ENCODE results near the gene ULK3.

ULK3 gene

GRCh38 chr15:74822233-74822632 lies 20.7 kb downstream of the ULK3 start:
- no peak for DNase-seq (ENCODE audit: low spot score)

GRCh38 chr15:74821790-74822158 lies 21.2 kb downstream of the ULK3 start:
- no peak for DNase-seq (ENCODE audit: low spot score)

GRCh38 chr15:74821091-74821789 lies 21.7 kb downstream of the ULK3 start:
- peak; percentile 81 for DNase-seq (ENCODE audit: low spot score)

GRCh38 chr15:74820056-74820455 lies 22.9 kb downstream of the ULK3 start:
- DNase-seq (ENCODE audit: low spot score) = no peak

GRCh38 chr15:74817370-74817737 lies 25.6 kb downstream of the ULK3 start:
- DNase-seq (ENCODE audit: low spot score) = peak; percentile 60

GRCh38 chr15:74816624-74817369 lies 26.2 kb downstream of the ULK3 start:
- no peak for DNase-seq (ENCODE audit: low spot score)

GRCh38 chr15:74815961-74816360 lies 27.0 kb downstream of the ULK3 start:
- no peak for DNase-seq (ENCODE audit: low spot score)

- DNase-seq (ENCODE audit: low spot score) = peak; percentile 70
Observed at GRCh38 chr15:74815121-74815934, 27.6 kb downstream of the ULK3 start.

GRCh38 chr15:74812533-74812932 lies 30.4 kb downstream of the ULK3 start, which contains the start of gene LMAN1L:
TSS of gene LMAN1L (plus strand) at chr15:74812835. CDS start at chr15:74812855, 20 bp downstream.
- DNase-seq (ENCODE audit: low spot score) = no peak

- DNase-seq (ENCODE audit: low spot score) = no peak
Observed at GRCh38 chr15:74809956-74810355, 33.0 kb downstream of the ULK3 start.

- no peak for DNase-seq (ENCODE audit: low spot score)
Observed at GRCh38 chr15:74809242-74809641, 33.7 kb downstream of the ULK3 start.

- no peak for DNase-seq (ENCODE audit: low spot score)
Observed at GRCh38 chr15:74808840-74809229, 34.1 kb downstream of the ULK3 start.

- no peak for DNase-seq (ENCODE audit: low spot score)
Observed at GRCh38 chr15:74808078-74808839, 34.7 kb downstream of the ULK3 start.

- no peak for DNase-seq (ENCODE audit: low spot score)
Observed at GRCh38 chr15:74807282-74807681, 35.7 kb downstream of the ULK3 start.

GRCh38 chr15:74804935-74805334 lies 38.0 kb downstream of the ULK3 start:
- DNase-seq (ENCODE audit: low spot score) = no peak

GRCh38 chr15:74802862-74803447 lies 40.0 kb downstream of the ULK3 start:
- no peak for DNase-seq (ENCODE audit: low spot score)

- DNase-seq (ENCODE audit: low spot score) = no peak
Observed at GRCh38 chr15:74802290-74802689, 40.7 kb downstream of the ULK3 start.

- no peak for DNase-seq (ENCODE audit: low spot score)
Observed at GRCh38 chr15:74801311-74801997, 41.5 kb downstream of the ULK3 start.

GRCh38 chr15:74800559-74801094 lies 42.3 kb downstream of the ULK3 start:
- DNase-seq (ENCODE audit: low spot score) = no peak

- DNase-seq (ENCODE audit: low spot score) = peak; percentile 94
Observed at GRCh38 chr15:74799856-74800558, 42.9 kb downstream of the ULK3 start.

Measured in D341Med (cell line).